AG04450 (cell line): ENCODE measurements around the gene DDX39B. TPM values are rescaled to one million over a fixed set of nuclear protein-coding genes. Genes with fewer than 3 reads are reported as not detected.

ENCODE experiments used
- CTCF ChIA-PET: fragments of 300-600, 350-600 bp; formaldehyde crosslinking; extraction: SDS; loops from one replicate; lab custom pipeline; 2022; ENCODE audit warnings: antibody characterized with exemption, inconsistent platforms; lab: Charles Lee
- POLR2A ChIA-PET: fragments of 350-600 bp; formaldehyde crosslinking; extraction: SDS; loops from one replicate; lab custom pipeline; 2021; ENCODE audit warnings: antibody characterized with exemption, inconsistent platforms; lab: Yijun Ruan, JAX
- DNase-seq: peaks from one replicate; pipeline ENCODE4 v3.0.0-alpha.2; 2011; ENCODE audit warnings: low read depth, low spot score
- H3K27ac ChIP-seq: one replicate; pipeline ENCODE4 v1.5.1; 2012; ENCODE audit warnings: low read depth, low read length, control low read depth
- H3K27me3 ChIP-seq: one replicate; pipeline ENCODE4 v1.6.0; 2012; ENCODE audit warnings: low read length; ENCODE audit not compliant: control insufficient read depth, insufficient read depth
- H3K4me3 ChIP-seq: 2 replicates; pipeline ENCODE4 v1.5.1; 2011; ENCODE audit warnings: mild to moderate bottlenecking, low read depth, low read length, control low read depth
- H3K9me3 ChIP-seq: 2 replicates; pipeline ENCODE4 v1.5.1; 2012; ENCODE audit warnings: low read length; ENCODE audit not compliant: control insufficient read depth, insufficient read depth
- CTCF ChIP-seq: IDR thresholded peaks from 2 replicates; pipeline ENCODE4 v1.5.1; 2011; ENCODE audit warnings: low read depth, low read length, control low read depth, inconsistent platforms
- polyA plus RNA-seq: library from polyadenylated mRNA; depleted of rRNA; stranded (reverse); fragments of >200 nt; gene quantifications from 2 replicates; pipeline ENCODE4 v1.2.3, GENCODE V29; 2011

DDX39B gene
- polyA plus RNA-seq, 1 experiment: 434 TPM

- TF ChIP-seq CTCF: no peak
- DNase-seq: no peak
- Histone ChIP-seq H3K4me3 (no peak overlapping the region), H3K27me3 (peaks cover 35% of the 10 kb centered on the region), H3K9me3 (no peaks in the 10 kb centered on the region; the same call in 1 of the 2 replicates), H3K27ac (no peak overlapping the region)
- ChIA-PET CTCF (interaction anchor here (0.6 to 9.5 kb wide), 3 partner anchors 18 to 30 kb away, joined by 3 to 132 read pairs (median 3); partner anchors contain the start of gene ATP6V1G2), POLR2A (no interaction called here)
These were observed 34.3 kb upstream of the DDX39B start for GRCh38 chr6:31575952-31576685.

- Histone ChIP-seq H3K9me3 (no peaks in the 10 kb centered on the region; the same call in 1 of the 2 replicates), H3K27me3 (peaks cover 35% of the 10 kb centered on the region), H3K27ac (no peak within 1 kb of the TSS), H3K4me3 (no peak within 1 kb of the TSS)
- ChIA-PET CTCF (interaction anchor here (9.5 kb wide), 1 partner anchor 22 kb away, joined by 132 read pairs; no protein-coding TSS in a partner anchor), POLR2A (no interaction called here)
- DNase-seq: no peak
- TF ChIP-seq CTCF: no peak
These were observed 33.6 kb upstream of the DDX39B start, which contains the start of gene TNF for GRCh38 chr6:31575335-31575901. Gene TNF, plus strand, starts transcription at chr6:31575565. Its CDS starts 177 bp downstream, at chr6:31575742.

- H3K27ac ChIP-seq: no peak overlapping the region
- DNase-seq: no peak
- ChIA-PET CTCF (interaction anchor here (0.7 to 1.2 kb wide), 4 partner anchors 8 to 24 kb away, joined by 3 to 8 read pairs (median 3); no protein-coding TSS in a partner anchor), POLR2A (no interaction called here)
- no peaks in the 10 kb centered on the region; the same call in 1 of the 2 replicates for H3K9me3 ChIP-seq
- no peak for TF ChIP-seq CTCF
- no peak overlapping the region for H3K4me3 ChIP-seq
- H3K27me3 ChIP-seq: peaks cover 39% of the 10 kb centered on the region
These were observed 32.6 kb upstream of the DDX39B start for GRCh38 chr6:31574106-31575061.

DNA sequence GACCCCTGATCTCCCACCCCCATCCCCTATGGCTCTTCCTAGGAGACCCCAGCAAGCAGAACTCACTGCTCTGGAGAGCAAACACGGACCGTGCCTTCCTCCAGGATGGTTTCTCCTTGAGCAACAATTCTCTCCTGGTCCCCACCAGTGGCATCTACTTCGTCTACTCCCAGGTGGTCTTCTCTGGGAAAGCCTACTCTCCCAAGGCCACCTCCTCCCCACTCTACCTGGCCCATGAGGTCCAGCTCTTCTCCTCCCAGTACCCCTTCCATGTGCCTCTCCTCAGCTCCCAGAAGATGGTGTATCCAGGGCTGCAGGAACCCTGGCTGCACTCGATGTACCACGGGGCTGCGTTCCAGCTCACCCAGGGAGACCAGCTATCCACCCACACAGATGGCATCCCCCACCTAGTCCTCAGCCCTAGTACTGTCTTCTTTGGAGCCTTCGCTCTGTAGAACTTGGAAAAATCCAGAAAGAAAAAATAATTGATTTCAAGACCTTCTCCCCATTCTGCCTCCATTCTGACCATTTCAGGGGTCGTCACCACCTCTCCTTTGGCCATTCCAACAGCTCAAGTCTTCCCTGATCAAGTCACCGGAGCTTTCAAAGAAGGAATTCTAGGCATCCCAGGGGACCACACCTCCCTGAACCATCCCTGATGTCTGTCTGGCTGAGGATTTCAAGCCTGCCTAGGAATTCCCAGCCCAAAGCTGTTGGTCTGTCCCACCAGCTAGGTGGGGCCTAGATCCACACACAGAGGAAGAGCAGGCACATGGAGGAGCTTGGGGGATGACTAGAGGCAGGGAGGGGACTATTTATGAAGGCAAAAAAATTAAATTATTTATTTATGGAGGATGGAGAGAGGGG, 31.7 kb upstream of the DDX39B start:
- H3K9me3 ChIP-seq: no peaks in the 10 kb centered on the region; the same call in 1 of the 2 replicates
- TF ChIP-seq CTCF: no peak
- no peak overlapping the region for H3K27ac ChIP-seq
- DNase-seq: no peak
- ChIA-PET CTCF (interaction anchor here (0.7 to 1.2 kb wide), 3 partner anchors 8 to 25 kb away, joined by 3 to 8 read pairs (median 3); no protein-coding TSS in a partner anchor), POLR2A (no interaction called here)
- H3K4me3 ChIP-seq: no peak overlapping the region
- peaks cover 39% of the 10 kb centered on the region for H3K27me3 ChIP-seq
